ENCODE measurements around the gene TEDC1.
"Not testable (repeated sequence)": the region's sequence is repeated elsewhere in the genome, so short reads cannot be mapped to it uniquely, and the experiment has no call there.

Gene TEDC1

DNA sequence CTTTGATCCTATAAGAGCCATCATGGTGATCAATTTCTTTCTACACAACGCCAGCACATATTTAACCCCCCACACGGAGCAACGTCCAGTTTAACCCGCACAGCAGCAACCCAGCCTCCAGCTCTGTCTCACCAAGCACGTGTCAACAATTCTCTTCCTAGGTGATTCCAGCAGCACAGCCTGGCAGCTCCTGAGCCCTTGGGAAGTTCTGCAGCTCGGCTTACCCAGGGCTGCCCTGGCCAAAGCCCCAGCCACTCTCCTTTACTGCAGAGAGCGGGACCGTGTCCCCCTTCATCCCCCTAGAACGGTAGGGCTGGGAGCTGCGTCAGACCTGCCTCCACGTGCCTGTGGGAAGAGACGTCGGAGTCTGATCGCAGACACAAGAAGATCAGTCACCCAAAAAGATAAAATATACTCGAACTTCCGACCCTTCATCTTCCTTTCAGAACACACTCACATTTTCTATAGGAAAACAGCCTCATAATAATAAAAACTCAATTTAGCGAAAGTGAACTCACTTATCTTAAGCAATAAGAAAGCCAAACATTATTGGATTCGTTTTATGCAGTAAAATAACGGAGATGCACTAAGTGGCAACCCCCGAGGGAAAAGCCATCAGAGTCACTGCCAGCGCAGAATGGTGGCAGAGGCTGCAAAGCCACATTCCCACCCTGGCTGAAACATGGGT lies 42.9 kb downstream of the TEDC1 start:
- no peak overlapping the region for H3K27ac ChIP-seq
- DNase-seq (ENCODE audit: low read depth, low spot score): no peak

DNA sequence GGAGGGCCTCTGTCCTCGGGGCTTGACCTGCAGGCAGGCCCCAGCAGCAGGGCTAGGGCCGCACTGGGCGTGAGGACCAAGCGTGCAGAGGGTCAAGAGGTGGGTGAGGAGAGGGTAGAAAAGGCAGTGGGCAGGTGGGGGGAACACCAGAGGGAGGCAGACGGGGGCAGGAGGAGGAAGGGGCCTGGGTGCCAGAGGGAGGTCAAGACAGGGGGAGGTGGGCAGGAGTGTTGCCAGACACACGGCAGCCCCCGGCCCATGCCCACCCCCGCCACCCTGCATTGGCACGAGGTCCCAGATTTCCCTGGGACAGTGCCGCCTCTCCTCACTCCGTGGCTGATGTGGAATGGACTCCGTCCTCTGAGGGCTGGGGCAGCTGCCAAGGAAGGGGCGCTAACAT lies 43.5 kb downstream of the TEDC1 start:
- no peak for DNase-seq (ENCODE audit: low read depth, low spot score)
- no peak overlapping the region for H3K27ac ChIP-seq

GRCh38 chr14:105536051-105536450 lies 45.0 kb downstream of the TEDC1 start:
- no peak overlapping the region for H3K27ac ChIP-seq
- no peak for DNase-seq (ENCODE audit: low read depth, low spot score)

- DNase-seq (ENCODE audit: low read depth, low spot score): no peak
- H3K27ac ChIP-seq: no peak overlapping the region
Observed at GRCh38 chr14:105536691-105537579, 45.9 kb downstream of the TEDC1 start.

DNA sequence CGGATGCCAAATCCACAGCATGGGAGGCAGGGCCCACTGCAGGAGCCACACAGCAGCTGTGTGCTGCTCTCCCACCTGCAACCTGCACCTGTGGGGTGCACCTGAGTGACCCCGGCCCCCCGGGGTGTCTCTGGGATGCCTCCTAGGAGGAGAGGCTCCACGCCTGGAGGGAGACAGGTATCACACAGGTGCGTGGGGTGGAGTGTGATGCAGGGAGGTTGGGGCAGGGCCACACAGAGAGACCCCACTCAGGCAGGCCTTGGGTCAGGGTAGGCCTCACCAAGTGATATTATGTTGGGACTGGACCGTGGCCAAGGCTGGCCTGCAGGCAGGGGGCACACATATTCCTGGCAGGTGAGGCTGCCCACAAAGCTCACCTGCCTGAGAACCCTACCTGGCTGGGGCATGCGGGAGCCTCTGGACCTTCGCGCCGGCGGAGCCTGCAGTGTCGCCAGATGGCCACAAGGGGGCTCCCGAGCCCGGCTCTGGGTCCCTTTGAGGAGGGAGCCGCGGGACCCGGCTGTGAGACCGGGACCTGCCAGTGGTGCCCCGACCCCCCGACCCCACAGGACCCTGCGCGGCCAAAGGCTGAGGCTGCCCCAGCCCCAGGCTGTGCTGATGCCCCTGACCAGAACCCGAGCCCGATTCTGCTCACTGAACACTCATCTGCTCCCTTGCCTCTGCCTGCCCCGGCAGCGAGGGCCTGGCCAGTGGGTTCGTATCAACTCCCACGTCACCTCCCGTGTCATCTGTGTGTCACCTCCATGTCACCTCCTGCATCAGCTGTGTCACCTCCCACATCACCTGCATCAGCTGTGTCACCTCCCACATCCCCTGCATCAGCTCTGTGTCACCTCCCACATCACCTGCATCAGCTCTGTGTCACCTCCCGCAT lies 46.8 kb downstream of the TEDC1 start:
- DNase-seq (ENCODE audit: low read depth, low spot score): no peak
- H3K27ac ChIP-seq: no peak overlapping the region

GRCh38 chr14:105538481-105539049 lies 47.5 kb downstream of the TEDC1 start:
- DNase-seq (ENCODE audit: low read depth, low spot score): no peak
- no peak overlapping the region for H3K27ac ChIP-seq

- no peak for DNase-seq (ENCODE audit: low read depth, low spot score)
- H3K27ac ChIP-seq: no peak overlapping the region
Observed at GRCh38 chr14:105540811-105541210, 49.8 kb downstream of the TEDC1 start.

DNA sequence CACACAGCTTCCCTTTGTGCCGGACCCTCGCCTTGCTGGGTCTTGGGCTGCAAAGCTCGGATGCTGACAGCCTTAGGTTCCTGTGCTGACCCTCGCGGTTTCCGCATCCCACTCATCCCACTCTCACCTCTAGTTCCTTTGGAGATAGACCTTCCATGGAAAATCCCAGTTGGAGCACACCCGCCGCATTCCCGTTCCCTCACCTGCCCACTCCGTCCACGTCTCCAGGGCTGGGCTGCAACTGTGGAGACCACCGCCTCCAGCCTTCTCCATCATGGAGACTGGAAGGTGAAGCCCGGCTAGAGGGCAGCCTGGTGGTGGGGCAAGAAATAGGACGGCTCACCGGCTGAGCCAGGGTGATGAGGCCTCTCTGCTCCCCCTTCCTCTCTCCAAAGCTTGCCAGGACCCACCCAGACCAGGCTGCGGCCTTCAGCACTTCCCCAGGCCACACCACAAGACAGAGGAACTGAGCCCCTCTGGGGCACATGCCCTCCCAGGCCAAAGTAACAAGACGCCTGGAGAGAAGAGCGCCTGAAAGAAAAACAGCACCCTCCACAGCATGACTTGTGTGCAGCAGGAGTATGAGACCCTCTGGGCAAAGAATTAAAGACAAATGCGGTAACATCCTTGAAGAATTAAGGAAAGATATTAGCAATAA lies 50.3 kb downstream of the TEDC1 start:
- H3K27ac ChIP-seq: no peak overlapping the region
- no peak for DNase-seq (ENCODE audit: low read depth, low spot score)

DNA sequence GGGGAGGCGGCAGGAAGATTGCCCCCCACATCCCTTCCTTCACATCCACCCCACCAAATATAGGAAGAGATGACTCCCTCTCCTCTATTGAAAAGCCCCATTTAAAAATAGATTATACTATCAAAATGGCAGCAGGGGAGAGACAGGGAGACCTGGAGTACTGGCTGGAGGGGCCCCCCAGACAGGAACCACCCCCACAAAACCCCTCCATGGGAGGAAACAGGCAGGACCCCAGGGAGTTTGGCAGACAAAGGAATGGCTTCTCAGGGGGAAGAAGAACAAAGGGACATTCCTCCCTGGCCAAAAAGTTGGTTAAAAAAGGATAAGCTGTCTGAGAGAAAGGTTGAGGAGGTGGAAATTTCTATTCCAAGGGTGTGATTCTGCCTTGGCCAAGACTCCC lies 54.6 kb downstream of the TEDC1 start:
- H3K27ac ChIP-seq; DNase-seq (ENCODE audit: low read depth, low spot score): not testable (repeated sequence)

DNA sequence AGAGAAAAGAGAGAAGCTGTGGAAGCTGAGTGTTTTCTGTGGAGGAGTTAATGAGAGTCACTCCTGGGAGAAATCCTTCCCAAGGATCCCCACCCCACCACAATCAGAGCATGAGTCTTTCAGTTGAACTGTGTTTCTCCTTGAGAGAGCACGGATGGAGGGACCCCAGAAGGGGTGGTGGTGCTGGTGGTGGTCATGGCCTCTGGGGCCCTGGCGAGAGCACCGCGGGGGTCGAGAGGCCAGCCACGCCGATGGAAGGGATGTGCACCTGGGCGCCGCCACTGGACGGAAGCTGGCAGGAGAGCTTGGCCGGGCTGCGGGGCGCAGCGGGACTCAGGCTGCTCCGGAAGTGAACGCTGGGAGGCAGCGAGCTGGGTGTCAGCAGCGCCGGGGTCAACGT lies 55.4 kb downstream of the TEDC1 start:
- H3K27ac ChIP-seq; DNase-seq (ENCODE audit: low read depth, low spot score): not testable (repeated sequence)

DNA sequence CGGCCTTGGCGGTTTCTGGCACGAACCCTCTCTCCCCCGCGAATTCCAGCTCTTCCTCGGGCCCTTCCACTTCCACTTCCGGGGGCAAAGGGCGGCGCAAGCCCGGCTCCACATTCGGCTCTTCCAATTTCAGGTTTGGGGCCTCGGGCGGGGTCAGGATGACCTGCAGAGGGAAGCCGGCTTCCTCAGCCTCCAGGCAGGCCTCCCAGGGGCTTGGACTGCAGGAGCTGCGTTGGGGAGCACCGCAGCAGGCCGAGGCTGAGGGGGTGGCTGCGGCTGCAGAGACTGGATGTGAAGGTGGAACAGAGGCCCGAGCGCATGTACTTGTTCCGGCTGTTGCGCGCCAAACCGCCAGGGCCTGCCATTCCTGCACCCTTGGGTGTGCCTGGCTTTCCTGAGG lies 56.0 kb downstream of the TEDC1 start:
- not testable (repeated sequence) for H3K27ac ChIP-seq; DNase-seq (ENCODE audit: low read depth, low spot score)

GRCh38 chr14:105547741-105548169 lies 56.7 kb downstream of the TEDC1 start:
- no peak for DNase-seq (ENCODE audit: low read depth, low spot score)
- no peak overlapping the region for H3K27ac ChIP-seq

Data from epithelial cell of prostate (primary cell).